Neural progenitor cell (in vitro differentiated cells): ENCODE results near the gene PC. TPM values are rescaled to one million over a fixed set of nuclear protein-coding genes. Genes with fewer than 3 reads are reported as not detected.

Experiments
- DNase-seq: peaks from one replicate; pipeline ENCODE4 v3.0.0-alpha.2; 2016; ENCODE audit warnings: low spot score
- H2AFZ ChIP-seq: fragments of 200-600 bp; sonication (generic); replicated peaks from 2 replicates; pipeline ENCODE4 v1.6.1; 2016; ENCODE audit warnings: antibody characterized with exemption
- H3F3A ChIP-seq: fragments of 200-600 bp; sonication (generic); 2 replicates; pipeline ENCODE4 v1.6.1; 2016; ENCODE audit warnings: antibody characterized with exemption, low read depth
- H3K27ac ChIP-seq: fragments of 200-600 bp; sonication (generic); 2 replicates; pipeline ENCODE4 v1.5.1; 2016; ENCODE audit warnings: mild to moderate bottlenecking
- H3K27me3 ChIP-seq: fragments of 200-600 bp; sonication (generic); 2 replicates; pipeline ENCODE4 v1.6.1; 2016; ENCODE audit warnings: mild to moderate bottlenecking, moderate library complexity
- H3K36me3 ChIP-seq: fragments of 200-600 bp; sonication (generic); 2 replicates; pipeline ENCODE4 v1.5.1; 2016
- H3K4me1 ChIP-seq: fragments of 200-600 bp; sonication (generic); 2 replicates; pipeline ENCODE4 v1.6.1; 2016; ENCODE audit warnings: mixed run types
- H3K4me2 ChIP-seq: fragments of 200-600 bp; sonication (generic); 2 replicates; pipeline ENCODE4 v1.6.1; 2016
- H3K4me3 ChIP-seq: fragments of 200-600 bp; sonication (generic); 2 replicates; pipeline ENCODE4 v1.5.1; 2016
- H3K79me2 ChIP-seq: fragments of 200-600 bp; sonication (generic); 2 replicates; pipeline ENCODE4 v1.6.1; 2016; ENCODE audit warnings: low read depth
- H3K9ac ChIP-seq: fragments of 200-600 bp; sonication (generic); 2 replicates; pipeline ENCODE4 v1.6.1; 2016
- H3K9me3 ChIP-seq: fragments of 200-600 bp; sonication (generic); 2 replicates; pipeline ENCODE4 v1.5.1; 2016; ENCODE audit warnings: low read depth
- H4K20me1 ChIP-seq: fragments of 200-600 bp; sonication (generic); 2 replicates; pipeline ENCODE4 v1.6.1; 2016; ENCODE audit warnings: low read depth
- H3K27ac Mint-ChIP-seq: 3 replicates; pipeline ENCODE4 v1.8.0; 2021; ENCODE audit warnings: mixed read lengths
- H3K27me3 Mint-ChIP-seq: 2 replicates; pipeline ENCODE4 v1.8.0; 2022; ENCODE audit warnings: low read depth, mild to moderate bottlenecking, inconsistent platforms, moderate library complexity, mixed read lengths; ENCODE audit not compliant: insufficient read depth
- H3K36me3 Mint-ChIP-seq: 3 replicates; pipeline ENCODE4 v1.8.0; 2021; ENCODE audit warnings: mixed read lengths
- H3K4me1 Mint-ChIP-seq: 3 replicates; pipeline ENCODE4 v1.8.0; 2021; ENCODE audit warnings: mixed read lengths
- H3K4me3 Mint-ChIP-seq: 3 replicates; pipeline ENCODE4 v1.8.0; 2021; ENCODE audit warnings: mild to moderate bottlenecking, moderate library complexity, mixed read lengths
- H3K9me3 Mint-ChIP-seq: 3 replicates; pipeline ENCODE4 v1.8.0; 2020; ENCODE audit warnings: mixed read lengths
- CTCF ChIP-seq: fragments of 200-600 bp; sonication (generic); IDR thresholded peaks from 2 replicates; pipeline ENCODE4 v1.5.1; 2017; ENCODE audit warnings: antibody characterized with exemption, mild to moderate bottlenecking
- EZH2 ChIP-seq: fragments of 200-600 bp; sonication (generic); IDR thresholded peaks from 2 replicates; pipeline ENCODE4 v1.6.1; 2017; ENCODE audit warnings: antibody characterized with exemption, mild to moderate bottlenecking, moderate library complexity
- EZH2phosphoT487 ChIP-seq: fragments of 200-600 bp; sonication (generic); IDR thresholded peaks from 2 replicates; pipeline ENCODE4 v1.6.1; 2017; ENCODE audit warnings: antibody characterized with exemption
- total RNA-seq: library from RNA; depleted of rRNA; stranded (reverse); fragments of >200 nt; gene quantifications from 2 replicates; pipeline ENCODE4 v1.2.3, GENCODE V29; 2015; ENCODE audit warnings: low replicate concordance

The PC gene
- total RNA-seq, 1 donor from 2014 or later = 11.4 TPM

- Histone ChIP-seq H2AFZ (no peak overlapping the region), H3K36me3 (no peaks in the 10 kb centered on the region), H4K20me1 (no peaks in the 10 kb centered on the region), H3K4me2 (no peak overlapping the region), H3K79me2 (no peaks in the 10 kb centered on the region), H3F3A (no peaks in the 10 kb centered on the region), H3K9ac (peak overlapping the region; percentile 9), H3K4me1 (no peaks in the 10 kb centered on the region), H3K27me3 (no peaks in the 10 kb centered on the region), H3K9me3 (no peaks in the 10 kb centered on the region), H3K27ac (no peak overlapping the region), H3K4me3 (no peak overlapping the region)
- H3K9me3 Mint-ChIP-seq = peaks cover 3% of the 10 kb centered on the region
- H3K27ac Mint-ChIP-seq = peak overlapping the region; percentile 10
- peaks cover 17% of the 10 kb centered on the region for H3K4me1 Mint-ChIP-seq
- no peak for TF ChIP-seq CTCF
- no peaks in the 10 kb centered on the region for H3K36me3 Mint-ChIP-seq
- H3K27me3 Mint-ChIP-seq = peaks cover 10% of the 10 kb centered on the region
- H3K4me3 Mint-ChIP-seq = no peak overlapping the region
- no peak for DNase-seq
Observed at GRCh38 chr11:66970807-66971442, 12.7 kb upstream of the PC start.

GRCh38 chr11:66970371-66970806, 12.2 kb upstream of the PC start:
- TF ChIP-seq EZH2phosphoT487 (no peak), CTCF (no peak), EZH2 (no peak)
- Mint-ChIP-seq H3K27ac (no peak overlapping the region), H3K4me1 (peaks cover 13% of the 10 kb centered on the region), H3K4me3 (peak overlapping the region; percentile 9), H3K36me3 (no peaks in the 10 kb centered on the region), H3K27me3 (peaks cover 10% of the 10 kb centered on the region), H3K9me3 (peaks cover 3% of the 10 kb centered on the region)
- H3K9ac ChIP-seq = no peak overlapping the region
- no peaks in the 10 kb centered on the region for H3K36me3 ChIP-seq
- H3K27me3 ChIP-seq = no peaks in the 10 kb centered on the region
- H3F3A ChIP-seq = no peaks in the 10 kb centered on the region
- no peaks in the 10 kb centered on the region for H3K4me1 ChIP-seq
- no peak overlapping the region for H2AFZ ChIP-seq
- no peaks in the 10 kb centered on the region for H3K79me2 ChIP-seq
- no peak for DNase-seq
- H3K4me3 ChIP-seq = no peak overlapping the region
- H4K20me1 ChIP-seq = no peaks in the 10 kb centered on the region
- no peak overlapping the region for H3K27ac ChIP-seq
- H3K9me3 ChIP-seq = no peaks in the 10 kb centered on the region
- H3K4me2 ChIP-seq = no peak overlapping the region

- no peak overlapping the region for H2AFZ ChIP-seq
- no peak overlapping the region for H3K4me3 ChIP-seq
- Mint-ChIP-seq H3K36me3 (no peaks in the 10 kb centered on the region), H3K9me3 (peaks cover 3% of the 10 kb centered on the region), H3K27ac (peak overlapping the region; percentile 5), H3K4me1 (peaks cover 14% of the 10 kb centered on the region), H3K27me3 (peaks cover 10% of the 10 kb centered on the region), H3K4me3 (no peak overlapping the region)
- no peaks in the 10 kb centered on the region for H3F3A ChIP-seq
- no peaks in the 10 kb centered on the region for H3K36me3 ChIP-seq
- no peak overlapping the region for H3K4me2 ChIP-seq
- H3K27ac ChIP-seq = no peak overlapping the region
- no peaks in the 10 kb centered on the region for H3K4me1 ChIP-seq
- DNase-seq = no peak
- no peaks in the 10 kb centered on the region for H3K27me3 ChIP-seq
- no peaks in the 10 kb centered on the region for H3K9me3 ChIP-seq
- TF ChIP-seq EZH2phosphoT487 (no peak), CTCF (no peak), EZH2 (no peak)
- H4K20me1 ChIP-seq = no peaks in the 10 kb centered on the region
- H3K9ac ChIP-seq = no peak overlapping the region
- H3K79me2 ChIP-seq = no peaks in the 10 kb centered on the region
Observed at GRCh38 chr11:66969584-66970225, 11.5 kb upstream of the PC start.
